Bone marrow (tissue), 2 donors: Measurements from ENCODE around the gene IFIT1.
"Not testable (repeated sequence)": the region's sequence is repeated elsewhere in the genome, so short reads cannot be mapped to it uniquely, and the experiment has no call there.

ENCODE experiments used
- DNase-seq, 2 donors: peaks; one replicate each; lab custom pipeline; 2025; lab: John Stamatoyannopoulos, UW

Gene IFIT1

DNA sequence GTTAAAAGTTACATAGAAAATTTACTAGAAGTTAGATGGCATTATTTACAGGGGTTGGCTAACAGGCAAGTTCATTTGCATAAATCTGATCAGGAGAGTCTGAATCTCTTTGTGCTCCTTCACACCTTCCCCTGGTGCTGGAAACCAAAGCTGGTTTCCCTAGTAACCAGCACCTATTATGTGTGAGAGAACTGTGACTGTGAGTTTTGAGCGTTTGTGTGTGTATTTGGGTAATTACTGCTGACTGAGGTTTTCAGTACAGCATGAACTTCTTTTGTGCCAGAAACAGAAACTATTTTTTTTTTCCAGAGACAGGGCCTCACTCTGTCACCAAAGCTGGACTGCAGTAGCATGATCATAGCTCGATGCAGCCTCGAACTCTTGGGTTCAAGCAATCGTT is 24.9 kb upstream of the IFIT1 start:
- no peak for DNase-seq

DNA sequence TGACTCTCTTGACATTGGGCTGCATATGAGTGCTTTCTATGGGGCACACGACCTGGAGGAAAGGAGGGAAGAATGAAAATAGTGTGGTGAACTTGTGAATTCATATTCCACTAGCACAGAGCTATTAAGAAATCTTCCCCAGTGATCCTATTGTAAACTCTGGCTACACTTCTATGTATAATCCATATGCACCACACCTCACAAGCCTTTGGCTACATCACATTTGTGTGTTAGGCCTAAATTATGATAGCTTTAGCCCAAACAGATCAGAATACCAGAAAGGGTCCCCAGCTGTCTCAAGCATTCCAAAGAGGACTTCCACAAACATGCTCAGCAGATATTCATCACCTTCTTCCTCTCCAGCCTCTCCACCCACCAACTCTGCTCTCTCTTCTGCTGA is 24.3 kb upstream of the IFIT1 start:
- no peak for DNase-seq

DNA sequence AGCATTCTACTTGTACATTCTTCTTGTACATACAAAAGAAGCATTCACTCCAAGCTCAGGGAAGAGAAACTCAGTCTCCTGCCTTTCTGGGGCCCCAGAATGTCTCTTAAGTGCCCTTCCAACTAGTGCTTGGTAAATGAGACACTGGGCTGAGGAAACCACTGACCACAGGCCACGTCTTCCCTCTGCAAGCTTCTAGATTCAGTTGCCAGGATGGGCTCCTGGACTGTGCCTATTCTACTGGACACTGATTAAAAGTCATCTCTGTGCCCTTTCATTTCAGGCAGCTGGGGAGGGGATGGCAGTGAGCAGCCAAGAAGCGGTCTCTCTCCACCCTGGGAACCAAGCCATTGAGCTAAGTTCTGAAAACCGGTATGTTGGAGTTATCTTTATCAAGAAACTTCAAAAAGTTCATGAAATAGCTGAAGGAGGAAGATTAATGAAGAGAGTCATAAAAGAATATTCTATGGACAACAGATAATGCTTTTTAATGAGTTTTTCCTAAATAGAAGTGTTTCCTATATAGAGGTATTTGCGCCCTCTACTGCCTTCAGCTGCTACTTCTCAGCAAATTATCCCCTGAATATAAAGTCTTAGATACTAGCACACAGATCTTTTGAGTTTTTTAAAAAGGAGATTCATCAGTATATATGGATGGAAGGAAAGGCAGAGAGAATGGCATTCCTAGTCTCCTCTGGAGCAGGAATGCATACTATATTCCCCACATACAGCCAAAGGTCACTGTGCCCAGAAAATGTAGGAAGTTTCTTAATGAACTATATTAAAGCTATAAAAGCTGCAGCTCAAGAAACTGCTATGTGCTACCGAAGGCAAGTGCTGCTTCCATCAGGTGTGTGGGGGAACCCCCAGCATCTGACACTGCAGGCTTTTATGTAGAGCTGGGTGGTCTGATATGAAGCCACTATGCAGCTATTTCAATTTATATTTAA is 23.0 kb upstream of the IFIT1 start:
- no peak for DNase-seq

DNA sequence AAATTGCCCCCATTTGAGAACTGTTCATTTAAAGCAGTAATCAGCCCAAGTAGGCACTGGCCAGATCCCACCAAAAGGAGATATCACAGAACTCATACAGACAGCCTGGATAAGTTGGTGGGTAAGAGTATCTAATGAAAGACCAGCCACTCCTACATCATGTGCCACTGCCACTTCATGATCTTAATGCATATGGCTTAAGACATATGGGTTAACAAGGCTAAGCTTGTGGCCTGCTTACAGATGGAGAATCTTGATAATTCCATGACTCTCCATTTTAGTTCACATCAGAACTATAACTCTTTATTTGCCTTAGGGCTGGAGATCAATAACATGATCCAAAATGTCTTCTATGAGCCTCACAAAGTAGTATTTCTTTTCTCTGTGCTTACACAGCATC is 21.3 kb upstream of the IFIT1 start:
- DNase-seq, result no peak

DNA sequence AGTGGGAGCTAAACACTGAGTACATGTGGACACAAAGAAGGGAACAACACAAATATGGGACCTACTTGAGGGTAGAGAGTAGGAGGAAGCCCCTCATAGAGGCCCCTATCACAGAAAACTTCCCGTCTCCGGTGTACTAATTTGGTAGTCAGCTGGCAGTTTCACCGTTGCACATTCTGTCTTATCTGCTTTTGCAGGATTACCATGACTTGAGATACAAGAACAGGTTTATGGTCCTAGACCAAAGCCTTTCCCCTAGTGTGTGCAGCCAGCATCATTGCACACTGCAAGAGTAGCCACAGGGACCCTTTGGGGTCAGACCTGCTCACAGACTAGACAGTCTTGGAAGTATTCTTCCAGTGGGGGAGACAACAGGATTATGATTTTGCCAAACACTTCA is 20.4 kb upstream of the IFIT1 start:
- no peak for DNase-seq

DNA sequence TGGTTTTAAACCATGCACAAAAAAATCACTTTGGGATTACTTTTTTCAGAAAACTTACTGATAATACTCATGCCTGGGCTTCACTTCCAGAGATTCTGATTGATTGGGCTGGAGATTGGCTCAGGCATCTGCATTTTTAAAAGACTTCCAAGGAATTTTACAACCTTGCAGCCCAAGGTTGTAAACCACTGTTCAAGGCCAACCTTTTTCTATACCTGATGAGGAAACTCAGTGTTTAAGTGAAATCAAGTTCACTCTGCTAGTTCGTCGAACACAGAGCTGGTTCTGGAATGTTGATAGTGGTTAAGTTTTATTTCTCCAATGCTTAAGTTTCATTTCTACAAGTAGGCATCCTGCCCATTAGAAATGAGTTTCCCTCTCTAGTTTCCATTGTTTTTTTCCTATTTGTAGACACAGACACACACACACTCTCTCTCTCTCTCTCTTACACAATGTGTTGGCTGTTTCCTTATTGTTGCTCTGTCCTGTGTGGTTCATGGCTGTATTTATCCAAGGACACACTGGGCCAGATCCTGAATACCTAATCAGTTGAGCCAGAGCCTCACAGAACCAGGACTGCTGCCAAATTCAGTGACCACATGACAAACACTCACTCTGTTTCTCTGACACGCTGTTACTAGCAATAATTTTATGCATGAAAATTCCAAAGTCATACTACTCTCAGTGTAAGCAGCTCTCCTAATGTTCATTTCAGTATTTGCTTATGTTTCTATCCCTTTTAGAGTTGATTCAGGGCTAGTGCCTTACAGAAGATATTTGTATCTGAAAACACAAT is 18.3 kb upstream of the IFIT1 start:
- DNase-seq, result no peak

DNA sequence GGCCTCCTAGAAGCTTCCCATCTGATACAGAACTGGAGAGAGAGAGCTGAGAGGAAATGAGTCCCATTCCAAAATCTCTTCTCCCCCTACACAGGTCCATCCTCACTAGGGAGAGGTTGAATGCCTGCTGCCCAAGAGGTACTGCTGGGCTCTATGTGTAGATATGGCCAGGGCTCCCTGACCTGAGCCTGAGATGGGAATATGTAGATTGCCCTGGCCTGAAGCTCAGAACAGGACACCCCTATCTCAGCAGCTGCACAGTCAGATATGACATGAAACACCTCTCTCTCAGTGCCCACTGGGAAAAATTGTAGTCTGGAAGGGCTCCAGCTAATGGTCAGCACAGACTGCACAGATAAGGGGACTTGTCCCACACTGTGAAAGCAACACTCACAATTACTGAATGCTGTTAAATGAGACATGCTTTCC is 17.7 kb upstream of the IFIT1 start:
- no peak for DNase-seq

DNA sequence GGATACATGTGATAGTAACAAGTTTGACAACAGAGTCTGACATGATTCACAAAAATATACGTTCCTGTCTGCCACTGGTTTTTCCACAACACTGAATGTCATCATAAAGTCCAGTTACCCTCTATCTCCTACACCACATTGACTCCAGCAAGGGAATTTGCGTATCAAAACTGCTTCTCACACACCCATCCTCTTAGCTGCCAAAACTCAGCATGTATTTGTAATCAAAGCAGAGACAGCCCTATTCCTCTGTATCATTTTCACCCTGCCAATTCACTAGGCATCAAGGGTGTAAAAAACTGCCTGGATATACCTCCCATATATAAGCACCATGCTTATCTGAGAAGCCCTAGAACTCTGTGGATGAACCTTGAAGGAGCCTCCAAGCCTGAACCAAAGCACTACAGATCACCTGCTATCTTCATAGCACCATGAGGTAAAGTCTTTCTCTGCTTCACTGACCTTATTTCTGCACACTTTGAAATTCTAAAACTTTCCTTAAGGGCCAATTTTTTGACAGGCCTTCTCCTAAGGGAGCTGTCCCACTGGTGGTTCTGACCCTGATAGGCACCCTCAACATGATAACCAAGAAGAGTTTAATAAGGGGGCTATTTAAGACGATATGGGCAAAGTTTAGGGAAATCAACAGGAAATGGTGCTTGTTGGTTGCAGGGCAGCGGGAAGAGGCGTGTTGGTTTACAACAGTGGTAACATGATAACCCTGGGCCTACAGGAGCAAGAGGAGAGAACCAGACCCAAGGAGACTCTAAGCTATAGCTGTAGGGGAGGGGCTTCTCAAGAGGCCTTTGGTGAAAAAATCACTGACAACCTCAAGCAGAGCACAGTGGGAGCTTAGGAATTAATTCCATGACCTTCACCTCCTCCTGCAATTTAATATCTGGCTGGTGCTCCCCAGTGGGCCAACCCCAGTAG is 14.5 kb upstream of the IFIT1 start, which contains the start of gene IFIT1B:
Gene IFIT1B, plus strand, starts transcription at position 352 of the 933 bp plus-strand sequence. Its CDS starts 80 bp downstream, at position 432.
- no peak for DNase-seq

DNA sequence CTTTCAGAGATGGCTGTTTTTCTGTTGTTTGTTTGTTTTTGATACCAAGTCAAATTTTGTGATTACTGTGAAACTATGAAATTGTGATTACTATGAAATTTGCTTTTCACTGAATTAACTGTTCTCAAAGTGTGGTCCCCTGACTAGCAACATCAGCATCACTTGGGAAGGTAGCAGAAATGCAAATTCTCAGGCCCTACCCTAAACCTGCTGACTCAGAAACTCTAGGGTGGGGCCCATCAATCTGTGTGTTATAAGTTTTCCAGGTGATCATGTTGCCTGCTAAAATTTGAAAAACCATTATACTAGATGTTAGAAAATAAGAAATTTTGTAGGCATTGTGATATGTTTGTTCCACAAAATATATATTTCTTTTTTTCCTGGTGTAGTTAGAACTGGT is 13.3 kb upstream of the IFIT1 start:
- DNase-seq, result no peak

DNA sequence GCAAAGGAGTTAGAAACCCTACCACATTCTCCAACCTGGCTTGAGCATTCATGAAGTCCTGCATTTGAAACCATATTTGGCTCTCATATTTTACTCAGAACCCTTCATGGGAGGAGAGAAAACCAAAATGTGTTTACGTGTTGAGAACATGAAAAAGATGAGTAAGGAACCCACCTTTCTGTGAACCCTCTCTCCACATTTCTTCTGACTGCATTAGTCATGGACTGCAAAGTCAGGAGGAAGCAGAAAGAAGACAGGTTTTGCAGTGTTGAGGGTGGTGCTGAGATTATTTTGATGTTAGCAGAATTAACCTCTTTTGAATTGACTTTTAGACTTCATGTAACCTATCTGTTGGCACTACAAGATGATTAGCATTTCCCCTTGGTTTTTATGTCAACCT is 9.7 kb upstream of the IFIT1 start:
- DNase-seq, result no peak

DNA sequence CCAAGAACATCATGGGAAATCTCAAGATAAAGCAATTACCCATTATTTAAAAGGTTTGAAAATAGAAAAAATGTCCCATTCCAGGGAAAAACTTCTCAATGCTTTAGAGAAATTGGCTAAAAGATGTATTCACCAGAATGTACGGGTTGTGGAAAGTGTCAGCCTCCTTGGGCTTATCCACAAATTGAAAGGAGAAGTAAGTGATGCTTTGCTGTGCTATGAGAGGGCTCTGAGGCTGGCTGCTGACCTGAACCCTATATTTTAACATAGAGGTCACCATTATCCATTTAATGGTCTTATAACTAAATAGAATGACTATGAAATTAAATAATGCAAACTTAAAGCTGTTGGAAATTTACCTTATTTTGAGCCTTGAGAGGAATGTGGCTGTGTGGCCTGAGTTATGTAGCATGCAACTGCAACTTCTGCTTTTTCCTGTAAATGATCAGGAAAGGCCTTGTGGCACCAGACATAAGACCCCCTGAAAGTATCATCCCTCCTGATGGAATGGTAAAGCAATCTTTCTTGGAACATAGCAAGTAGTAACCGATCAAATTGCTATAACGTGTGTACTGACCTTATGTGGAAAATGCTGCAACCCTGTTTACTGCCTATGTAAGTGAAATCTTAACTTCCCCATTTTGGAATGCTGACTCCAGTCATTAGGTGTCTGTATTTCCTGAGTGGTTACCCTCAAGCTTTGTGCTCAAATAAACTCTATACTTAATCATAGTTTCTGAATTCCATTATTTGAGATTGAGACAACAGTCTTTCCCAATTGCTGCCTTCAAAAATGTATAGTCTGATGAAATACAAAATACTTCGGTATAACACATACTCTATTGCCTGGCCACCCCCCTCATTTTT is 7.7 kb upstream of the IFIT1 start:
- peak in 1 of 2 donors; percentile 84 for DNase-seq

DNA sequence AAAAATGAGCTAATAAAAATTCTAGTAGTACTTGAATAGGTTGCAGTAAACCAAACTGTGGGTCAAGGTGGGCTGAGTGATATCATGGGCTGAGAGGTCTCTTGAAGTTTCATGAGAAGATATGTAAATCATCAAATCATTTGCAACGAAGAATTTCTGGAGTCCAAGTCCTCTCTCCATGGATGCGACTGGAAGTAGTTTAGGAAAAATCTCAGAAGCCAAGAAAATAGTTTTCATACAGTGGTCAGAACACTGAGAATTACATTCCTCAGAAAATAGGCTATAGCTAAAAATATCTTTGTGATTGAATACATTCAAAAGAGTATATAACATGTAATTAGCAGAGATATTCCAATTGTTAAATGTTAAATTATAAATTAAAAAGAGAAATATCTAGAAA is 3.6 kb upstream of the IFIT1 start:
- no peak for DNase-seq

DNA sequence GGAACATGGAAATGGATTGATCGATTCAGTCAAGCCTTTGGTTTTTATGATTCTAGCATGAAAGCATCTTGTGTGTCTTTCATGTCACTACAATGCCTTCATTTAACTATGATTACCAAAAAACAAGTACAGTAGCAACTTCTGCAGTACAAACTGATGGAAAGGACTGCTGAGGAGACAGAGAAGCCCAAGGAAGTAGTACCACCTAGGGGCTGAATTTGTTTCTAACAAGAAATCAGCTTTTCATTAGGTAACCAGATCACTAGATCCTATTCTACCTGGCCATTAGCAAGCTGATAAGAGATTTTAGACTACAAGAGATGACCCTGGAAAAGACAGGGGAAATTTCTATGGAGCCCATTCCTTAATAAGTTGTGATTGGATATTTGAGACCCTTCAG is 3.2 kb upstream of the IFIT1 start:
- DNase-seq, result no peak

DNA sequence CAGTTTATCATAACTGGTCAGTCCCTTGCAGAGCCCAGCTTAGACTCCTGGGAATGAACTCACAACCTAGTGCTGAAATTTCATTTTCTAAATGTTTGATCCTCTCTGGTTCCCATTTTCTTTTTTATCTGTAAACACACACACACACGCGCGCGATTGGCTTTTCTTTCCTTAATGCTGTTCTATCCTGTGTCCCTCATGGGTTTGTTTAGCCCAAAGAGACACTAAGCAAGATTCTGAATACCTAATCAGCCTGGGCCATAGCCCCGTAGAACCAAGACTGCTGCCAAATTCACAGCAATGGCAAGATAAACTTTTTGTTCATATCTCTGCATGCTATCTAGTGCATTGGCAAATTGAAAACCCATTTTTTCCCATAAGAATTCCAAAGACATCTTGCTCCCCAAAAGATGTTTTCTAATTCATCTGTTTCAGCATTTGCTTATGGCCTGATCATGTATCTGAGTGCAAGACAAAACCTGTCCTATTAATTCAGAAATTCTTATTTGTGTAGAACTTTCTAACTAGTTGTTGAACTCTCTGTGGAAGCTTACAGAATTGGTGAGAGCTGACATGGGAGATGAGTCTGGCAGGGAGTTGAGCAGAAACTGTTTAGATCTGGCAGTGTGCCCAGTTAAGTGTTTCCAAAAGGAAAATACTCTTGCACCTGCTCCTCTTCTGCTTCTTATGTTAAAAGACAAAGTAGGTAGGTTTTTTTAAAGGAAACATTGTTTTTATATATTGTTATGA is 1.8 kb upstream of the IFIT1 start:
- no peak for DNase-seq

DNA sequence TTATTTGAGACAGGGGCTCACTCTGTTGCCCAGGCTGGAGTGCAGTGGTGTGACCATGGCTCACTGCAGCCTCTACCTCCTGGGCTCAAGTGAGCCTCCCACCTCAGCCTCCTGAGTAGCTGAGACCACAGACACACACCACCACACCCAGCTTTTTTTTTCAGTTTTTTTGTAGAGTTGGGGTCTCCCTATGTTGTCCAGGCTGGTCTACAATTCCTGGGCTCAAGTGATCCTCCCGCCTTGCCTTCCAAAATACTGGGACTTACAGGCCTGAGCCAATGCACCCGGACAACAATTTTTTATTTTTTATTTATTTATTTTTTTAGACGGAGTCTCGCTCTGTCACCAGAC is 1.2 kb upstream of the IFIT1 start:
- DNase-seq, result not testable (repeated sequence)

DNA sequence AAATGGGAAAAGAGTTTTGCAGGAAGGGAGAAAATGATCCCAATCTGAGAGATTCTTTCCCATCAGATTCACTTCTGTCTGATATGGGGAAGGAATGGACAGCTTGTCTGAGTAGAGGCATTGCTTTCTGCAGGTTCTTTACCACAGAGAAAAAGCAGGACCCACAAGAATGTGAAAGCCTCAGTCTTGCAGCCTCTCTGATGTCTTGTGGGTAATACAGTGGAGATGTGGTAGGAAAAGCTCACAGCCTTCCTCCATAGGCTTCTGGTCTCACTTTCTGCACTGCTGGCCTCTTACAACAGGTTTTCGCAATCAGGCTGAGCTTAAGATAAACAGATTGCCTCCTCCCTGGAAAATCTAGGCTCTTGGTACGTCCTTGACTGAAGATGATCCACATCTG is 551 bp downstream of the IFIT1 start:
- DNase-seq, result no peak

DNA sequence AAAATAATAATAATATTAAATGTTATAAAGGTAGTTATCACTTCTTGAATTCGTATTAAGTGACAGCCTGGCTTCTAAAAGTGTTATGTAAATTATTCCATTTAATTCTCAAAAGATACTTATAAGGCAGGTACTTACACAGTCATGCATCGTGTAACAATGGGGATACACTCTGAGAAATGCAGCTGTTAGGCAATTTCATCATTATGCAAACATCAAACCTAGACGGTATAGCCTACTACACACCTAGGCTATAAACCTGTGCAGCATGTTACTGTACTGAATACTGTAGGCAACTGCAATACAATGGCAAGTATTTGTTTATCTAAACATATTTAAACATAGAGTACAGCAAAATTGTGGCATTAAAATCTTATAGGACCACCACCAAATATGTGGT is 1.5 kb downstream of the IFIT1 start:
- DNase-seq, result no peak

DNA sequence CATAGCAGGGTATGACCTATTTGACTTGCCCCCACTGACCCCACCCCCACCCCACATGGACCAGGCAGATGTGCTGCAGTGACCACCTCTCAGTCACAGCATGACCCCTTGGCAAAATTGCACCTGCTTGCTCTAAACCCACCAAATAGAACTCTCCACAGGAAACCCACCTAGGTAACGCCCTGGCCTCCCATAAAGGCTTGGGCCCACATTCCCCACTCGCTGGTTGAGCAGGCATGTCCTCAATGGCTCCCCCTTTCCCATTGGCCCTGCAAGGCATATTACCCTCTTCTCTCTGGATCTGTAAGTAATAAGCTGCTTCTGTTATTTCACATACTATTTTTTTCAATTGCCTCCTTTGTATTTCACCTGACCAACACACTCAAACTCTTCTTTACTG is 2.7 kb downstream of the IFIT1 start:
- DNase-seq, result no peak

DNA sequence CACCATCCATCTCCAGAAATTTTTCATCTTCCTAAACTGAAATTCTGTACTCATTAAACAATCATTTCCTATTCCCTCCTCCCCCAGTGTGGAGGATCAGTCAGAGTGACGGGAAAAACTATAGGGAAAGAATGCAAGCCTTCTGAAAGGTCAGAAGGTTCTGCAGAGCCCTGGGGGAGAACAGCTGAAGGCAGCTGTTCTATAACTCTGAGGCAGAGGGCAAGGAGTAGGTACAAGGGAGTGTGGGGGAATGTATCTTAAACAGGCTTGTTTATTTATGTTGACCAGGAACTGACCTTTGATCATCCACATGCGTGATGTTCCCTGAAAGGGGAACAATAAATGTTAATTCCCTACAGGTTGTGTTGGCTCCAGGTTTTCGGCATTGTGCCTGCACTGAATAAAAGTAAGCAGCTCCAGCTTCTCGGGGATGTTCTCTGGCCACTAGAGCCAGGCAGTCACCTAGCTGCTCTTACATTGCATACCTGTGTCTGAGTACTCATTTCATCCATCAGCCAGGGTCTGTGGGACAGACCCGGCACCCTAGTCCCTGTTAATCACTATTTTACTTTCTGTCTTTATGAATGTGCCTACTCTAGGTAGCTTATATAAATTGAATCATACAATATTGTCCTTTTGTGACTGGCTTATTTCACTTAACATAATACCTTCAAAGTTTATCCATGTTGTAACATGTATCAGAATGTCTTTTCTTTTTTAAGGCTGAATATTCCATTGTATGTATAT is 5.8 kb downstream of the IFIT1 start:
- no peak for DNase-seq

DNA sequence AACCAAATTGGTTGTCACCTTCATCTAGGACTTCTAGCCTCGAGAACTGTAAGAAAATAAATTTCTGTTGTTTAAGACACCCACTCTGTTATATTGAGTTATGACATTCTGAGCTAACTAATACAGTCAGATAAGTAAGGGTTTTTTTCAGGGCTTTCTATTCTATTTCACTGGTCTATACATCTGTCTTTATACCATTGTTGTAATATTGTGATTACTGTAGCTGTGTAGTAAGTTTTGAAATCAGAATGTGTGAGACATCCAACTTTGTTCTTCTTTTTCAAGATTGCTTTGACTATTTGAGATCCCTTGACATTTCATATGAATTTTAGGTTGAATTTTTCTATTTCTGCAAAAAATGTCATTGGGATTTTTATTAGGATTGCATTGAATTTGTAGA is 7.5 kb downstream of the IFIT1 start:
- DNase-seq, result no peak
